Measurements from ENCODE around the gene DEK. TPM values are rescaled to one million over a fixed set of nuclear protein-coding genes. Genes with fewer than 3 reads are reported as not detected.

DEK gene
- total RNA-seq, 1 donor = 117 TPM

- H3K4me3 ChIP-seq (ENCODE audit: low read depth, low read length) = no peak overlapping the region
- no peak for DNase-seq (ENCODE audit: low read depth)
- TF ChIP-seq CTCF (IDR thresholded peaks at IDR 0.05; ENCODE audit: insufficient read depth, low read depth, low read length) = no peak
These were observed 2.2 kb upstream of the DEK start for GRCh38 chr6:18266523-18266912.

GRCh38 chr6:18265787-18266522, 1.6 kb upstream of the DEK start:
- no peak overlapping the region for H3K4me3 ChIP-seq (ENCODE audit: low read depth, low read length)
- DNase-seq (ENCODE audit: low read depth) = no peak
- no peak for TF ChIP-seq CTCF (IDR thresholded peaks at IDR 0.05; ENCODE audit: insufficient read depth, low read depth, low read length)

GRCh38 chr6:18264923-18265377, 620 bp upstream of the DEK start:
- no peak for TF ChIP-seq CTCF (IDR thresholded peaks at IDR 0.05; ENCODE audit: insufficient read depth, low read depth, low read length)
- DNase-seq (ENCODE audit: low read depth) = no peak

DNA sequence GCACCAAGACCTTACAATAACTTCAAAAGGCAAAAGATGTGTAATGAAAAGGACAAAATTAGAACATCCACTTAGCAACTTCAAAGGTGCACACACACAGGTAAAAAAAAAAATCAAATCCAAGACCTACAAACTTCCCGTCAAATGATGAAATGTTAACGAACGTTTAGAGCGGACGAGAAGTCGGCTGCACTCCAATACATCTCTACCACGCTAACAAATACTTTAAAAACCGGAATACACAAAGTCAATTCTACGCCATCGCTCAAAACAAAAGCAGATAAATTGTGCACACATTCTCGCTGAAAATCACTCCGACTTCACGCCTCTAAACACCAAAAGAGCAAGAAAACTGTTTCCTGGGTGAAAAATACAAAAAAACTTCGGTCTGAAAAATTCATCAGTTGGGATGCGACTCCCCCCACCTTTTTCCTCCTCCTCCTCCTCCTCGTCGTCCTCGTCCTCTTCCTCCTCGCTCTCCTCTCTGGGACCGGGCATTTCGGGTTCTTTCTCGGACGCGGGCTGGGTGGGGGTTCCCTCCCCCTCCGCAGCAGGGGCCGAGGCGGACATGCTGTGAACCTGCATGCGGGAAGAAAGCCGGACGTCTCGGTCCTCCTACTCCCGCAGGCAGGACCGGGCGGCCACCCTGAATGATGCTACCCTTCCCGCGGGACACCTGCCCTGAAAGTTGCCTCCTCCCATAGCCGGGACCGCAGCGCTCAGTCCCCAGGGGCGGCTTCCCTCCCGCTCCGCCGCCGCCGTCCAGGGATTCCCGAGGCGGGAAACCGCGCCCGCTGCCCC, 712 bp downstream of the DEK start:
- TF ChIP-seq CTCF (IDR thresholded peaks at IDR 0.05; ENCODE audit: insufficient read depth, low read depth, low read length) = no peak
- peak; percentile 39 for DNase-seq (ENCODE audit: low read depth)
- H3K4me3 ChIP-seq (ENCODE audit: low read depth, low read length) = peak overlapping the region; percentile 89

More at GRCh38 chr6:18264923-18265377, 620 bp upstream of the DEK start:
- H3K4me3 ChIP-seq (ENCODE audit: low read depth, low read length) = peak overlapping the region; percentile 89

GRCh38 chr6:18262702-18263417, 1.5 kb downstream of the DEK start:
- no peak for TF ChIP-seq CTCF (IDR thresholded peaks at IDR 0.05; ENCODE audit: insufficient read depth, low read depth, low read length)
- DNase-seq (ENCODE audit: low read depth) = peak; percentile 30
- peak overlapping the region; percentile 89 for H3K4me3 ChIP-seq (ENCODE audit: low read depth, low read length)

- no peak for TF ChIP-seq CTCF (IDR thresholded peaks at IDR 0.05; ENCODE audit: insufficient read depth, low read depth, low read length)
- H3K4me3 ChIP-seq (ENCODE audit: low read depth, low read length) = peak overlapping the region; percentile 18
- DNase-seq (ENCODE audit: low read depth) = no peak
These were observed 2.5 kb downstream of the DEK start for GRCh38 chr6:18261877-18262276.
